Nephron progenitor cell (in vitro differentiated cells): Measurements from ENCODE around the gene ABHD8.

ENCODE experiments used
- DNase-seq: peaks from one replicate; pipeline ENCODE4 v3.0.0; 2021
- H3K27ac Mint-ChIP-seq: 2 replicates; pipeline ENCODE4 v1.8.0; 2021; ENCODE audit warnings: mild to moderate bottlenecking, moderate library complexity, mixed read lengths
- H3K27me3 Mint-ChIP-seq: 2 replicates; pipeline ENCODE4 v1.8.0; 2021; ENCODE audit warnings: mild to moderate bottlenecking, low read depth, mixed read lengths; ENCODE audit not compliant: poor library complexity
- H3K36me3 Mint-ChIP-seq: 2 replicates; pipeline ENCODE4 v1.8.0; 2021; ENCODE audit warnings: low read depth, mixed read lengths
- H3K4me1 Mint-ChIP-seq: 2 replicates; pipeline ENCODE4 v1.8.0; 2021; ENCODE audit warnings: mixed read lengths
- H3K4me3 Mint-ChIP-seq: 2 replicates; pipeline ENCODE4 v1.8.0; 2021; ENCODE audit warnings: mild to moderate bottlenecking, moderate library complexity, mixed read lengths
- H3K9me3 Mint-ChIP-seq: 2 replicates; pipeline ENCODE4 v1.8.0; 2021; ENCODE audit warnings: mild to moderate bottlenecking, moderate library complexity, mixed read lengths
- CTCF ChIP-seq: fragments of 200-600 bp; sonication (generic); IDR thresholded peaks from 2 replicates; pipeline ENCODE4 v1.5.0; 2021; ENCODE audit warnings: antibody characterized with exemption

Gene ABHD8

DNA sequence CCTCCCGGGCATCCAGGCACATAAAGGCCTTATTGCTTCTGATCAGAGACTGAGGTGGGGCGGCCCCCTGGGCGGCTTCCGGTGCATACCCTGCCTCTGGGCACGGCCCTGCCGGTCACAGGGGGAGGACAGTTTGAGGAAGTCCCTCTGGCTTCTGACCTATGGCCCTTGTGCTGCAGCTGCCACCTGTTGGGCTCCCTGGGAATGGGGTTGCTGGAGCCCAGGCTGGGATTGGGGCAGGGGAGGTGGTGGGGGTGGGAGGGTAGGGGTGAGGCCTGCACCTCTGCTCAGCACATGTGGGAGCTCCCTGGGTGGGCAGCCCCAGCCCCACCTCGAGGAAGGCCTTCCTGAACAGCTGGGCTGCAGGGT, 20.7 kb upstream of the ABHD8 start:
- H3K9me3 Mint-ChIP-seq, result no peaks in the 10 kb centered on the region
- peaks cover 7% of the 10 kb centered on the region for H3K27me3 Mint-ChIP-seq
- DNase-seq, result no peak
- TF ChIP-seq CTCF, result no peak
- H3K4me3 Mint-ChIP-seq, result no peak overlapping the region
- H3K27ac Mint-ChIP-seq, result no peak overlapping the region
- H3K36me3 Mint-ChIP-seq, result peaks cover 13% of the 10 kb centered on the region
- peaks cover 16% of the 10 kb centered on the region for H3K4me1 Mint-ChIP-seq

- no peak for DNase-seq
- TF ChIP-seq CTCF, result no peak
- H3K4me3 Mint-ChIP-seq, result no peak overlapping the region
- peaks cover 13% of the 10 kb centered on the region for H3K36me3 Mint-ChIP-seq
- H3K27me3 Mint-ChIP-seq, result peaks cover 7% of the 10 kb centered on the region
- H3K4me1 Mint-ChIP-seq, result peaks cover 16% of the 10 kb centered on the region
- H3K27ac Mint-ChIP-seq, result peak overlapping the region; percentile 81
- no peaks in the 10 kb centered on the region for H3K9me3 Mint-ChIP-seq
These were observed 20.2 kb upstream of the ABHD8 start for GRCh38 chr19:17323300-17323963.

DNA sequence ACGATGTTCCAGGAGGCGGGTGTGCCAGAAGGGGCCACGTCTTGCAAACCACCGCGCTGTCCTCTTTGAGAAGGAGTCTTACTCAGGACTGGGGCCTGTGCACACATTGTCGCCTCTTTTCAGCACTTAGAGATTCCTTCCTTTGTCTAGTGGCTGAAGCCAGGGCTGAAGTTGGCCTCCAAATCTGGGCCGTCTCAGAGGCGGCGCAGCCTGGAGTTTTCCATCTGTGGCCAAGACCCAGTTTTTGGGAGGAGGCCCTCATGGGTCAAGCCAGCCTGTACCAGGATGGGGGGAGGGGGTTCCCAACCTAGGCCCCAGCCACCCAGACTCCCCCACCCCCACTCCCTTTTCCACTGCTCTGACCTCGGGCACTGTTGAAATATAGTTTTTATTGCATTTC, 19.6 kb upstream of the ABHD8 start:
- peaks cover 7% of the 10 kb centered on the region for H3K27me3 Mint-ChIP-seq
- peaks cover 14% of the 10 kb centered on the region for H3K4me1 Mint-ChIP-seq
- peaks cover 13% of the 10 kb centered on the region for H3K36me3 Mint-ChIP-seq
- no peak for TF ChIP-seq CTCF
- H3K27ac Mint-ChIP-seq, result peak overlapping the region; percentile 95
- no peaks in the 10 kb centered on the region for H3K9me3 Mint-ChIP-seq
- H3K4me3 Mint-ChIP-seq, result no peak overlapping the region
- no peak for DNase-seq

- H3K36me3 Mint-ChIP-seq, result peaks cover 13% of the 10 kb centered on the region
- no peak for DNase-seq
- no peak for TF ChIP-seq CTCF
- H3K27ac Mint-ChIP-seq, result peak overlapping the region; percentile 95
- no peak overlapping the region for H3K4me3 Mint-ChIP-seq
- peaks cover 6% of the 10 kb centered on the region for H3K4me1 Mint-ChIP-seq
- peaks cover 3% of the 10 kb centered on the region for H3K27me3 Mint-ChIP-seq
- no peaks in the 10 kb centered on the region for H3K9me3 Mint-ChIP-seq
These were observed 18.6 kb upstream of the ABHD8 start for GRCh38 chr19:17321655-17322489.

GRCh38 chr19:17320435-17320834, 17.2 kb upstream of the ABHD8 start:
- no peak for TF ChIP-seq CTCF
- Mint-ChIP-seq H3K4me1 (no peaks in the 10 kb centered on the region), H3K27ac (no peak overlapping the region), H3K9me3 (no peaks in the 10 kb centered on the region), H3K4me3 (no peak overlapping the region), H3K27me3 (no peaks in the 10 kb centered on the region), H3K36me3 (peaks cover 22% of the 10 kb centered on the region)
- DNase-seq, result no peak
